ENCODE measurements around the gene STARD3NL. TPM values are rescaled to one million over a fixed set of nuclear protein-coding genes. Genes with fewer than 3 reads are reported as not detected.

The STARD3NL gene
- total and polyA plus RNA-seq, 2 of the 4 experiments (the other 2 are of a cell fraction), result 51.6 to 69.7 TPM

DNA sequence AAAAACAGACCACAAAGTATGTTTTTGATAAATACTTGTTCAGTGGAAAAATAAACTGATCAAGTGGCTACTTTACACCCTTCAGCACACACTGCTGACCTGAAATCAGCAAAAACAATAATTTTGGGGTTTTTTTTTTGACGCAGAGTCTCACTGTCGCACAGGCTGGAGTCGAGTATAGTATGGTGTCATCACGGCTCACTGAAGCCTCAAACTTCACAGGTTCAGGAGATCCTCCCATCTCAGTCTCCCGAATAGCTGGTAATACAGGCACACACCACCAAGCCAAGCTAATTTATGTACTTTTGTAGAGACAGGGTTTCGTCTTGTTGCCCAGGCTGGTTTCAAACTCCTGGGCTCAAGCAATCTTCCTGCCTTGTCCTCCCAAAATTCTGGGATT is 64.8 kb downstream of the STARD3NL start:
- no peak overlapping the region for H3K9ac ChIP-seq (ENCODE audit: low read depth, low read length)
- H3K4me1 ChIP-seq (ENCODE audit: control insufficient read depth, insufficient read depth, low read length), result no peaks in the 10 kb centered on the region
- no peak for DNase-seq
- no TSS peak for BruUV-seq (replicated peaks)
- no peaks in the 10 kb centered on the region for H3K9me1 ChIP-seq (ENCODE audit: insufficient read depth, low read length)
- no peaks in the 10 kb centered on the region for H4K20me1 ChIP-seq (ENCODE audit: insufficient read depth, low read length)
- H2AFZ ChIP-seq (replicated peaks; ENCODE audit: low read length, poor library complexity), result no peak overlapping the region
- no CpG with 5 or more reads among the region's 6 CpGs for WGBS, 2 experiments (ENCODE audit: extremely low coverage in 2 of 2, insufficient read length in 1 of 2)
- H3K4me3 ChIP-seq (ENCODE audit: insufficient read depth, low read depth, low read length), result no peak overlapping the region
- H3K18ac ChIP-seq (ENCODE audit: low read depth, low read length), result no peak overlapping the region
- H2BK15ac ChIP-seq (ENCODE audit: low read depth, low read length), result no peak overlapping the region
- H2BK5ac ChIP-seq (ENCODE audit: low read depth, low read length, poor library complexity, severe bottlenecking), result no peak overlapping the region
- no peak overlapping the region for H2AK9ac ChIP-seq (replicated peaks; ENCODE audit: low read depth, low read length, poor library complexity)
- H2AK5ac ChIP-seq (ENCODE audit: low read depth, low read length), result no peak overlapping the region
- ATAC-seq (ENCODE audit: low read depth), result no peak
- no peak overlapping the region for H3K4me2 ChIP-seq (ENCODE audit: low read depth, low read length)
- intact Hi-C loops (cut with micrococcal nuclease) (no loop called here), dilution Hi-C loops (cut with HindIII; ENCODE audit: low sequenced_read_pairs, unreplicated experiment) (no loop called here), in situ Hi-C loops (cut with MboI; ENCODE audit: low sequenced_read_pairs) (no loop called here)
- no peak overlapping the region for H4K91ac ChIP-seq (ENCODE audit: insufficient read depth, low read depth, low read length)
- no peaks in the 10 kb centered on the region for H3K79me1 ChIP-seq (ENCODE audit: low read depth in 1 of 2, low read length in 2 of 2)
- no peak overlapping the region for H4K5ac ChIP-seq (ENCODE audit: low read depth, low read length)
- no peak overlapping the region for H3K27ac ChIP-seq (ENCODE audit: insufficient read depth, low read length)
- ChIA-PET CTCF (no interaction called here), POLR2A (ENCODE audit: unreplicated experiment) (no interaction called here)
- H4K8ac ChIP-seq (ENCODE audit: low read depth in 2 of 2, low read length in 2 of 2), result no peak overlapping the region
- TF ChIP-seq MAZ (IDR thresholded peaks at IDR 0.05; ENCODE audit: borderline replicate concordance, low read depth, low read length), result no peak
- TF ChIP-seq CTCF (conservative IDR thresholded peaks at IDR 0.05; ENCODE audit: low read depth, low read length), result no peak
- TF ChIP-seq ELK1 (IDR thresholded peaks at IDR 0.05; ENCODE audit: borderline replicate concordance, low read depth, low read length), result no peak
- TF ChIP-seq CEBPB (IDR thresholded peaks at IDR 0.05; ENCODE audit: low read depth, low read length), result no peak
- TF ChIP-seq RCOR1 (IDR thresholded peaks at IDR 0.05; ENCODE audit: insufficient replicate concordance, low read length), result no peak
- no peak for TF ChIP-seq FOS (IDR thresholded peaks at IDR 0.05; ENCODE audit: low read depth, low read length)
- TF ChIP-seq POLR2A (IDR thresholded peaks at IDR 0.05; ENCODE audit: low read depth, low read length), result no peak
- no peak for TF ChIP-seq RAD21 (IDR thresholded peaks at IDR 0.05; ENCODE audit: low read length)
- TF ChIP-seq, protein P1, sequence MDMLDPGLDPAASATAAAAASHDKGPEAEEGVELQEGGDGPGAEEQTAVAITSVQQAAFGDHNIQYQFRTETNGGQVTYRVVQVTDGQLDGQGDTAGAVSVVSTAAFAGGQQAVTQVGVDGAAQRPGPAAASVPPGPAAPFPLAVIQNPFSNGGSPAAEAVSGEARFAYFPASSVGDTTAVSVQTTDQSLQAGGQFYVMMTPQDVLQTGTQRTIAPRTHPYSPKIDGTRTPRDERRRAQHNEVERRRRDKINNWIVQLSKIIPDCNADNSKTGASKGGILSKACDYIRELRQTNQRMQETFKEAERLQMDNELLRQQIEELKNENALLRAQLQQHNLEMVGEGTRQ (IDR thresholded peaks at IDR 0.05; ENCODE audit: low read depth, low read length), result no peak
- no peak for TF ChIP-seq MXI1 (IDR thresholded peaks at IDR 0.05; ENCODE audit: borderline replicate concordance, low read depth, low read length)
- H3K14ac ChIP-seq (replicated peaks; ENCODE audit: low read depth, low read length), result no peak overlapping the region
- H3K27me3 ChIP-seq (ENCODE audit: control insufficient read depth, insufficient read depth, low read length), result peaks cover 4% of the 10 kb centered on the region; the same call in 1 of the 2 replicates
- H3K56ac ChIP-seq (ENCODE audit: extremely low read depth, insufficient read depth, low read length), result no peak overlapping the region
- H3K36me3 ChIP-seq (ENCODE audit: control insufficient read depth, insufficient read depth, low read length), result no peaks in the 10 kb centered on the region
- H2BK120ac ChIP-seq (ENCODE audit: low read depth, low read length), result no peak overlapping the region
- H3K23ac ChIP-seq (ENCODE audit: low read depth, low read length), result no peak overlapping the region
- no peak overlapping the region for H2BK20ac ChIP-seq (ENCODE audit: low read depth, low read length)
- no peaks in the 10 kb centered on the region for H3K9me3 ChIP-seq (ENCODE audit: control insufficient read depth, insufficient read depth, low read length)
- H3K4ac ChIP-seq (ENCODE audit: low read depth, low read length), result no peak overlapping the region

Data from IMR-90 (cell line).